ENCODE results near the gene MYO1E.

- no peak for TF ChIP-seq CTCF (IDR thresholded peaks at IDR 0.05)
- no peak for TF ChIP-seq ZFX (IDR thresholded peaks at IDR 0.05; ENCODE audit: borderline replicate concordance)
Measured at GRCh38 chr15:59099162-59099685, 273.4 kb downstream of the MYO1E start.
